EH (cell line): ENCODE results near the gene HAX1.
"Not testable (repeated sequence)": the region's sequence is repeated elsewhere in the genome, so short reads cannot be mapped to it uniquely, and the experiment has no call there.

Source experiments
- DNase-seq: peaks from one replicate; pipeline ENCODE4 v3.0.0-alpha.2; 2015; ENCODE audit warnings: low read depth

The HAX1 gene

DNA sequence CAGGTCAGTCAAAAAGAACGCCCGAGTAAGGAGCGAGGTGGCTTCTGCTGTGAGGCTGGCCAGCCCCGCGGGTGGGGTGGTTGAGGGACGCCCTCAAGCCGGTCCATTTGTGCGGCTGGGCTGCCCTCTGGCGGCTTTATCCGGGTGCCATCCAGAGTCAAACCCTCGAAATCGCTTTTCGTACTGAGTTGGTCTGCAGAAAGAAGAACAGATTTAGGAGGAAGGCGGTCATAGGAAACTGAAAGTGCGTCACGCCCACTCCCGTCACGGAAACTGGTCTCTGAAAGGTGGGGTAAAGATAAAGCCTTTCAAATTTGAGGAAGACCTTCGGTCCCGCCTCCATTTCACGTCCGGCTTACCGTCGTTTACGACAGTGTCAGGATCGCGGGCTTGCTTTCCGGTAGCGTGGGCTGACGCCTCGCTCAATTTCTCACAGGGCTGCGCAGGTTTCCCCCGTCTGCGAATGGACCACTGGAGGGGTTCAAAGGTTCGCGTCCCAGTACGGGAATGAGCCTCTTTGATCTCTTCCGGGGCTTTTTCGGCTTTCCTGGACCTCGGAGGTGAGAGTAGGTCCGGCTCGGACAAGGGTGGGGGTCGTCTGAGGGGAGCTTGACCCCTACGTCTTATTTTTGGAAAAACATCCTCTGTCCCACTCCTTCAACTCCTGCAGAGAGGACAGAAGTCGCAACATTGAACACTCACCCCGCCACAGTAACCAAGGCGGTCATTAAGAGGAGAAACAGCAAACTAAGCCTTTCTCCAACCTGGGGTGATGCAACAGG, at the start of gene HAX1:
Gene HAX1, plus strand, starts transcription at position 413 of the 782 bp plus-strand sequence. Its CDS starts 95 bp downstream, at position 508.
- peak; percentile 97 for DNase-seq

- DNase-seq: no peak
Observed at GRCh38 chr1:154222918-154223317, 49.5 kb upstream of the HAX1 start.

DNA sequence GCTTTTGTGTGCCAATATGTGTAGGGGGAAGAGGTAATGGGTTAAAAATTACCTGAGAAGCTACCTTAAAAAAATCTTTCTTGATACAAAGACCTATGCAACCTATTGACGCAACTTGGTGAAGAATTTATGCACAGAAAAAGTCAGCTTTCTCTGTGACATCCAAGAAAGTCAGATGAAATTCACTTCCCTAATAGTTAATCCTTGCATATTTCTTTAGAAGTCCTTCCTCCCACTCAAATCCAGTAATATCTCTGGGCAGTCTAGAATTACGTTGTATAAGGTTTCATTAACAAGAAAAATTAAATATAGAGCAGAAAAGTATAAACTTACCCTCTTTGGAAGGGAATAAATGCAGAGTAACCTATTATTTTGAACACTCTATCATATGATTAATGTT, 48.8 kb upstream of the HAX1 start:
- DNase-seq: no peak

- DNase-seq: no peak
Observed at GRCh38 chr1:154225370-154225769, 47.1 kb upstream of the HAX1 start.

GRCh38 chr1:154231112-154231511, 41.3 kb upstream of the HAX1 start:
- not testable (repeated sequence) for DNase-seq

- not testable (repeated sequence) for DNase-seq
Observed at GRCh38 chr1:154233127-154233526, 39.3 kb upstream of the HAX1 start.

GRCh38 chr1:154236855-154237254, 35.6 kb upstream of the HAX1 start:
- no peak for DNase-seq

DNA sequence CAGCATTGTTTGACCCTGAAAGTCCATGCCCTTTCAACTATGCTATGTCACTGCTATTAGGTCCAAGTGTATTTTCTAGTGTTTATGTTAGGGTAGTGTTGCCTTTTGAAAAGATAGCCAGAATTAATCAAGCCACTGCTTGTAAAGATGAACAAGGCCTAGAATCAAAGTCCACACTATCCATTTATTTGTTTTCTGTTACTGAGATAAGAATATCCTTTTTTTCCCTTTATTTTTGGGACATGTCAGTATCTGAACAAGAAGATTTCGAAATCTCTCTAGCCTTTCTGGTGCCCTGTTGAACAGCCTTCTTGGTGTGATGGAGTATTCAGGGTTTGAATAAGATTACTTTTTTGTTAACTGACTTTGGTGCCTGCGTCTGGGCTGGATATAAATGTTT, 35.0 kb upstream of the HAX1 start:
- no peak for DNase-seq

GRCh38 chr1:154237880-154238506, 34.4 kb upstream of the HAX1 start:
- no peak for DNase-seq

- no peak for DNase-seq
Observed at GRCh38 chr1:154239491-154239890, 32.9 kb upstream of the HAX1 start.

GRCh38 chr1:154240294-154240833, 32.1 kb upstream of the HAX1 start:
- DNase-seq: no peak

GRCh38 chr1:154241703-154242351, 30.6 kb upstream of the HAX1 start:
- DNase-seq: no peak

- no peak for DNase-seq
Observed at GRCh38 chr1:154253671-154254070, 18.8 kb upstream of the HAX1 start.

DNA sequence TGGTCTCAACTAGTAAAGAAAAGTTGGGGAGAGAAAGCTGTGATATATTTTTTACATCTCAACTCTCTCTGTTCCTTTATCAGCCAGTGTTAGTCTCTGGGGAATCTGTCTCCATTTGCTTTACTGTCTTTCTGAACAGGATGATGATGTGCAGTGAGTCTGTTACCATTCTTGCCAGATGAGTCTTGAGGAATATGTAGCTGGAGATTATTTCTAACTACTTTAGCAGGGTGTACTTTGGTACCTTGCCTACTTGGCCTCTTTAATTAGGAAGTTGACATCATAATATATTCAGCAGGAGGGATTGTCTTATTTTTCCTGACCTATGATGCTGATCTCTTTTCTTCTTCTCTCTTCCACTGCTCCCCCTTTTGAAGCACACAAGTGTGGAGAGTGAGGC, 15.7 kb upstream of the HAX1 start:
- no peak for DNase-seq

DNA sequence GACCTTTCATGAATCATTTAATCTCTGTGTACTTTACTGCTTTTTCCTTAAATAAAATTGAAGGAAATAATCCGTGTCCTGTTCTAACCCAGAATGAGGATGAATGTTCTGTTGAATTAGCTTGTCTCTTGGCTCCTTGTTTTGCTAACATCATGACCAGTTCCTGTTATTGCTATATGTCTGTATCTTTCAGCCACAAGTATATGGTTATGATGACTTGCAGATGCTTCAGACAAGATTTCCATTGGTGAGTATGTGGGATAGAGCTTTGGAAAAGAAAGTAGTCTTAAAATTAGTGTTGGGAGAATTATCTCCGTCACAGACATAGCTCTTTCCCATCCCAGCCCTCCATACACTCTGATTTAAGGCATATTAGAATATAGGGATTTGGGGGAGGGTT, 13.6 kb upstream of the HAX1 start:
- DNase-seq: no peak

DNA sequence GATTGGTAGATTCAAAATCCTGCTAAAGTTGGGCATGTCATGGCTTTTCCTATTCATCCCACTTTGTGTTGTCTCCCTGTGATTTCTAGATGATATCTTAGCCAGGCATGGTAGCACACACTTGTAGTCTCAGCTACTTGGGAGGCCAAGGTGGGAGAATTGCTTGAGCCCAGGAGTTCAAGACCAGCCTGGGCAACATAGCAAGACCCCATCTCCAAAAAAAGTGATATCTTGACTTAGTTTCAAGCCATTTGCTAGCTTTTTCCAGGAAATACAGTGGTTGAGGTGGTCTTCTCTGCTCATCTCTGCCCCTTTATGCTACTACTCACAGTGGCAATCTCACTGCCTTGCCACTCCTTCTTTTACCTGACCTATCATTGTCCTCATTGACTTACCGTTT, 12.3 kb upstream of the HAX1 start:
- DNase-seq: no peak

DNA sequence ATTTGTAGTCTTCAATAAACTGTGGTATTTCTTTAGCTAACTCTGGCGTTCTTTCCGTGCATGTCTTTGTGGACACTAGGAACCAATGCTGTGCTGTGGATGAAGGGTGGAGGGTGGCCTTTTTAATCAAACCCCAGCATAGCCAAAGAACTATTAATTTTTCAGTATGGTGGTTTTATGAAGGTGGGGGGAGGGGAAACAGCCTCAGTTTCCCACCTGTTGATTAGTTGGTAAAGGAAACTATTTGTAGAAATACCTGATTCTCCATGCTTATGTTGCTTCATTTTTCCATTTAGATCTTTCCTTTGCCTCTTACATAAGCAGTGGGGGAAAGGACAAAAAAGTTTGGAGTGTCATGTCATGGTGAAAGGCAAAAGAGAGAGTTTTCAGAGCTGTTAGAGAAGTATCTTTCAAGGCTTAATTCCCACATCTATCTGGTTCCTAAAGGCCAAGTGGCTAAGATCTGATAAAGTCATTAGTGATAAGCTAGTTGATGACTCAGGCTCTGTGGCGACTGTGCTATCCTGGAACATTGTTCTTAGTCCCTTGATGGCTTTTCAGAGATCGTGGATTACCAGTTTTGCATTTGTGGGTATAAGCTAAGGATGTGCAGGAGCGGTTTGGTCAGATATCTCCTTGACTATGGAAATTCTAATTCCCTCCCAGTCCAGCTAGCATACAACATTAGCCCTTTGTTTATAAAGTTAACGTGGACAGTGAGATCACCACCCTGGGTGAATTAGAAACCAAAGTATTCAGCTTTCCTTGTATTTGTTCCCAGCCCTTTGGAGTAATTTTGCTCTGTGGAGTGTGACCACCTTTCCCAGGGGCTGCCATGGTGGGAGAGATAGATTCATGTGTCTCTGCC, 8.7 kb upstream of the HAX1 start:
- DNase-seq: peak; percentile 20

GRCh38 chr1:154264454-154264853, 8.0 kb upstream of the HAX1 start:
- DNase-seq: no peak

GRCh38 chr1:154265586-154265985, 6.8 kb upstream of the HAX1 start:
- no peak for DNase-seq

- DNase-seq: no peak
Observed at GRCh38 chr1:154270833-154271232, 1.6 kb upstream of the HAX1 start.

GRCh38 chr1:154272999-154273563, 652 bp downstream of the HAX1 start:
- peak; percentile 6 for DNase-seq

DNA sequence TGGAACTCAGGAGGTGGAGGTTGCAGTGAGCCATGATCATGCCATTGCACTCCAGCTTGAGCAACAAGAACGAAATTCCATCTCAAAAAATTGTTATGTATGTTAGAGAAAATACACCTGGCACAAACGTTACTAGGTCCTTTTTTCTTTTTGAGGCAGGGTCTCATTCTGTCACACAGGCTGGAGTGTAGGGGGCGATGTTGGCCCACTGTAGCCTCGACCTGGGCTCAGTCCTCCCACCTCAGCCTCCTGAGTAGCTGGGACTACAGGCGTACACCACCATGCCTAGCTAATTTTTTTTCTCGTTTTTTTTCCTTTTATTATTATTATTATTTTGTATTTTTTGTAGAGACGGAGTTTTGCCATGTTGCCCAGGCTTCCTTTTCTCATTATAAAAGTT, 4.4 kb downstream of the HAX1 start:
- DNase-seq: peak; percentile 6
